ENCODE measurements around the gene MARS2.

MARS2 gene

GRCh38 chr2:197700960-197701359 lies 4.2 kb upstream of the MARS2 start:
- TF ChIP-seq CTCF (IDR thresholded peaks at IDR 0.05), result no peak

- no peak for TF ChIP-seq CTCF (IDR thresholded peaks at IDR 0.05)
These were observed 592 bp upstream of the MARS2 start for GRCh38 chr2:197704434-197705120.

- no peak for TF ChIP-seq CTCF (IDR thresholded peaks at IDR 0.05)
These were observed 1.0 kb downstream of the MARS2 start for GRCh38 chr2:197705912-197706838.

- no peak for TF ChIP-seq CTCF (IDR thresholded peaks at IDR 0.05)
These were observed 1.7 kb downstream of the MARS2 start for GRCh38 chr2:197706839-197707207.

GRCh38 chr2:197707316-197708213 lies 2.4 kb downstream of the MARS2 start:
- peak; percentile 70 for TF ChIP-seq CTCF (IDR thresholded peaks at IDR 0.05)

- TF ChIP-seq CTCF (IDR thresholded peaks at IDR 0.05), result no peak
These were observed 3.2 kb downstream of the MARS2 start for GRCh38 chr2:197708331-197708730.

- no peak for TF ChIP-seq CTCF (IDR thresholded peaks at IDR 0.05)
These were observed 5.4 kb downstream of the MARS2 start for GRCh38 chr2:197710424-197711042.

Measured in LNCAP (cell line).